Measurements from ENCODE around the gene PLCXD3.
A peak's percentile ranks its signal among the peaks of the same experiment; 100 is the strongest.

The PLCXD3 gene

DNA sequence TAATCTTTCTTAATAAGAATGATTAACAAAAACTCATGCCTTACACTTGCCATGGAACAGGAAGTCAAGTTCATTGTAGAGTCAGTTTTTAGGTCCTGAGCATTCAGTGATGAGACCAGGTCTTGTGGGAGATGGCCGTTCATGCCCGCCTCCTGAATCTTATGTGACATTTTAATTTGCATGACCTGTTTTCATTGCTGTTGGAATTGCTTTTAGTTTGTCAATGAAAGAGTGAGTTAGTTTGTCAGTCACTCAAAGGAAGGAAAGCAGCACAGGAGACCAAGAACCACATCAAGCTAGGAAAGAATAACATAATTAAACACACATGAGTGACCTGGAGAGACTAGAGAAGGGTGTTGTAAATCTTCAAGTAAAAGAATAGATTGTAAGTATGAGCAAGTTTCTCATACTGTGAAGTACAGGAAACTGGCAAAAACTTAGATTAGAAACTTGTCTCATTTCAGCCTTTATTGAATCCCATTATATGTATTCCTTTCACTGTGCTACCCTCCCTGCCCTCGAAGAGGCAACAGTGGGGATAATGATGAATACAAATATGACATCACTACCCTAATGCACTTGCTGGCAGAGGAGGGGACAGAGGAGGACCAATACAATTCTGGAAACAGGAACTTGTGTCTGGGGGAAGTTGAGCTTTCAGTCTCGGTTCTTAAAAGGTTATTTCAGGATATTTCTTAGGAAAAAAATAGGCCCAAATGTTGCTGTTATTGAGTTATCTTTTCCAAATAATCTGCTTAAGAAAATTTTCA, 232.7 kb downstream of the PLCXD3 start:
- DNase-seq, result no peak

DNA sequence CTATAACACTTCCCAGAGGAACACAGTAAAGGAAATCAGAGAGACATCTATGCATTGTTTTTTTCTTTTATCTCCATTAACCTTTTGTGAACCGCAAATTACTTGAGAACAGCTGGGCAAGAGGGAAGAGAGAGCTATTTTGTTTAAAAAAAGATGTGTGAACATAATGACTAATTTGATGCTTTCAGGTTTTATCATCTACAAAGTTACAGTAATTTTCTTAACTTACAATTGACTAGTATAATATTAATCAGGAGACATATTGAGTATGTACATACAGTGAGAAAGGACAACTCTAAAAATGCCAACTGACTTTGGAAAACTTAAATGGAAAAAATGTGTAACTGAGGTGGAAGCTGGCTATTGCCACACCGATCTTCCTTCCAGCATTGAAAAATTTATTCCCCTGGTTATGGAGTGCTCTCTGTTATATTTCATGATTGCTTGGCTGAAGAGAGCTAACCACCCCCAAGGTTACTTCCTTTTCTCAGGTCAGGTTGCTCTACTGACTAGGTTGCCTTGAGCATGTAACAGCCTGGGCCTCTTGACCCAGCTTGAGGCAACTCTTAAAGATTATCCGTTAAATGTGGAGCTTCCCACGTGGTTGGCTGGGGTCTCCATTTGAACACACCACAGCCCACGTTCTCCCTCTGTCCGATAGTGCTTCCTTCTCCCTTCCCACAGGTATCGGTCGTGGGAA, 234.4 kb downstream of the PLCXD3 start:
- no peak for DNase-seq

DNA sequence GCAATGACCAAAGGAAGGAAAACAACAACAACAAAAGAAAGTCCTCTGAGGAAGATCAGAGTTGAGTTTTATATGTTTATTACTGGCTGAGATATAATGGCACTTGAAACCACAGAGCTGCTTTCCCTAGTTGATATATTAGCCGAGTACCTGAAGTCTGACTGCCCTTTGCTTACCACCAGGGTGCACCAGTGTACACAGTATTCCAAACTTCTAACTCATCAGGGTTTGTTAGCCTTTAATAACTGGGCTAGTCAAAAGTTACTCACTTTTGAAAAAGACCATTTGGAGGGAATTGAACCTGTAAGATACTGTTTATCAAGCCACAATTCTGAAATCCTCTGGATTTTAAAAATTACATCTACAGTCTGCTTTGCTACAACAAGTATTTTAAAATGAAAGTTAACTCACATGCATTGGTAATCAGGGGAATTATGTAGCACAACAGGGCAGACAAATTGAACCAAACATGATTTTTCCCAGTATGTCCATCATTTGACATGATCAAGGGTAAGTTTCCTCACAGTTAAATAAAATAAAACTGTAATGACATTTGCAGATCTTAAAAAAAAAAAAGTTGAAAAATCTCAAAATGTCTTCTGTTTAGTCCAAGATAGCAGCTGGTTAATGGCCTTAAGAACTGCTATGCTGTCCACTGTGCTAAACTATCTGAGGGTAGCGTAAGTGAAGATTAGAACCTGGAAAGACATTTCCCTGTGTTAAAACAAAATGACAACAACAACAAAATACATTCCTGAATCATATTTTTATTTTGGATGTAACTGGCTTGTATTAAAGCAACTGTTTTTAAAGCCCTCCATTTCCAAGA, 239.8 kb downstream of the PLCXD3 start:
- DNase-seq, result peak; percentile 77

DNA sequence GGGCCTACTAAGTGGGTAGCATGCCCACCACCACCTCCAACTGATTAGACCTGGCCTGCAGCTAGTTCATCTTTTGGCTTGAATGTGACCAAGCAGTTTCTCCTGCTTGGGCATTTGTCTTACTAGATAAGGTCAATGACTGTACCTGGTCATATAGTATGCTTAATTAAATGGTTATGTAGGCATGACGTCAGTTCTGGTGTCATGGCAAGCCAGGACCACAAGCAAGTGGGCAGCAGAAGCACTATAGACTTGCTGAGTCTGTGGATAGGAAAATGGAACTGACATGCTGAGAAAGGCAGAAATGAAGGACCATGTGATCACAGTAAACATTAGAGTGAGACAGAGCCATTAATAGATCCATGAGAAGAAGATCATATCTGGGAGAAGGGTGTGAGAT, 241.5 kb downstream of the PLCXD3 start:
- no peak for DNase-seq

DNA sequence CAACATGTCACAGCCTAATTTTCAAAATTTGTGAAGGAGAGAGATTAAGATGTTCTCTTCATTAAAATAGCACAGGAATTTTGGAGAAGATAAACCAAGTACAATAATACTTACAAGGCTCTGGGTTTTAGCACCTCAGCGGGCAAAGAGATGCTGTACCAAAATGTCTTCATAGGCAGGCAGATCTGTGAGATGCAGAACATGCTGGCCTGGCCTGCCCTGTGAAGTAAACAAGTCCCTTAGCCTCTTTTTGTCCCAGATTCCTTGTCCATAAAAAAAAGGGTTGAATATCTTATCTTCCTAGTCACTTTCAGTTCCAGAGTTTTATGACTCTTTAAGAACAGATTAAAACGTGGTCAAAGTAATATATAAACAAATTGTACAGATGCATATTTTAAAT, 244.0 kb downstream of the PLCXD3 start:
- no peak for DNase-seq

DNA sequence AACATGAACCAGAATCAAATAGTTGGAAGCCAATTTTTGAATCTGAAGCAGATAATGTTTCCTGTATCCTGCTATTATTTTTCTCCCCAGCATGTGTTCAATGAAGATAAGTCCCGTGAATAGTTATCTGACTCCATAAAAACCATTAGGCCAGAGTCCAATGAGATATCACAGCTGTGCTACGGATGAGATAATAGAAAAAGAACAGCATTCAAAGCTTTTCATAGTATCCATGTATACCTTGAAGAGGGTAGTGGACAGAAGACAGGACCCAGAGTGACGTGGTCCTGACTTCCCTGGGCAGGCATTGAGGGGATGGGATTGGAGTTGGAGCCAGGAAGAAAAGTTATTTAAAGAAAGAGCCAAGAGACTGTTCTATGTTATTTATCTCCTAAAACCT, 246.4 kb downstream of the PLCXD3 start:
- DNase-seq, result no peak

DNA sequence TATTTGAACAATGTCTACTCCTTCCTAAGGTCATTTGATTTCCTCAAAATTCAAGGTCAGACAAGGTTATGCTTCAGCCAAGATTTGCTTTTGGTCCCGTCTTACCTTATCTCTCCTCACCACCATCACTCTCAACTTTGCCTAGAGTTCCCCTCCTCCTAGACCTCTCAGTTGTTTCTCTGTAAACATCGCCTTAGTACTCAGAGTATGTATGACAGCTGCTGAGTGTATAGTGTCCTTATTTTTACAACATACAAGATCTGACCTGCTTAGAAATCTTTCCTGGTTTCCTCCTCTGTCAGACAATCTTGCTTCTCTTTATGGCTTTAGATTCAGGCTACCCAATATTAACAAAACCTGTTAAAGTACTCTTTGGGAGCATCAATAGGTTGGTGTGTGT, 247.1 kb downstream of the PLCXD3 start:
- no peak for DNase-seq

Measured in HCEC 1CT (cell line).